Activated naive CD8-positive, alpha-beta T cell treated with anti-CD3 and anti-CD28 coated beads, Interleukin-2, amount 50 U/mL, for 24 hours (primary cell): ENCODE measurements around the gene UBE2R2.
"Not testable (repeated sequence)": the region's sequence is repeated elsewhere in the genome, so short reads cannot be mapped to it uniquely, and the experiment has no call there.

Experiments
- ATAC-seq: fragments of 150-1000 bp; cut with Tn5 transposase; one replicate; pipeline ENCODE4 v1.10.0; 2021
- DNase-seq: peaks from one replicate; pipeline ENCODE4 v3.0.0; 2021
- H3K27ac Mint-ChIP-seq: one replicate; pipeline ENCODE4 v1.8.0; 2021; ENCODE audit warnings: mild to moderate bottlenecking, mixed read lengths
- H3K27me3 Mint-ChIP-seq: one replicate; pipeline ENCODE4 v1.8.0; 2021; ENCODE audit warnings: mixed read lengths
- H3K36me3 Mint-ChIP-seq: one replicate; pipeline ENCODE4 v1.8.0; 2021; ENCODE audit warnings: low read depth, mixed read lengths
- H3K4me1 Mint-ChIP-seq: one replicate; pipeline ENCODE4 v1.8.0; 2021; ENCODE audit warnings: mixed read lengths
- H3K4me3 Mint-ChIP-seq: one replicate; pipeline ENCODE4 v1.8.0; 2021; ENCODE audit warnings: mild to moderate bottlenecking, moderate library complexity, mixed read lengths
- H3K9me3 Mint-ChIP-seq: one replicate; pipeline ENCODE4 v1.8.0; 2021; ENCODE audit warnings: mixed read lengths

The UBE2R2 gene

GRCh38 chr9:33843312-33843961, 26.5 kb downstream of the UBE2R2 start:
- H3K4me1 Mint-ChIP-seq, result peaks cover 57% of the 10 kb centered on the region
- H3K9me3 Mint-ChIP-seq, result no peaks in the 10 kb centered on the region
- H3K27me3 Mint-ChIP-seq, result no peaks in the 10 kb centered on the region
- no peak overlapping the region for H3K4me3 Mint-ChIP-seq
- ATAC-seq (no peak), DNase-seq (no peak)
- no peak overlapping the region for H3K27ac Mint-ChIP-seq
- H3K36me3 Mint-ChIP-seq, result peaks cover 6% of the 10 kb centered on the region

GRCh38 chr9:33846231-33846630, 29.3 kb downstream of the UBE2R2 start:
- H3K4me1 Mint-ChIP-seq, result peaks cover 39% of the 10 kb centered on the region
- DNase-seq (no peak), ATAC-seq (no peak)
- H3K27me3 Mint-ChIP-seq, result no peaks in the 10 kb centered on the region
- no peaks in the 10 kb centered on the region for H3K9me3 Mint-ChIP-seq
- no peak overlapping the region for H3K27ac Mint-ChIP-seq
- H3K4me3 Mint-ChIP-seq, result no peak overlapping the region
- H3K36me3 Mint-ChIP-seq, result peaks cover 4% of the 10 kb centered on the region

GRCh38 chr9:33847894-33848205, 30.9 kb downstream of the UBE2R2 start:
- not testable (repeated sequence) for ATAC-seq, H3K4me3 Mint-ChIP-seq, H3K9me3 Mint-ChIP-seq, H3K36me3 Mint-ChIP-seq, H3K27ac Mint-ChIP-seq, DNase-seq, H3K27me3 Mint-ChIP-seq
- H3K4me1 Mint-ChIP-seq, result peaks cover 34% of the 10 kb centered on the region

- peak overlapping the region; percentile 6 for H3K27ac Mint-ChIP-seq
- ATAC-seq (no peak), DNase-seq (no peak)
- H3K27me3 Mint-ChIP-seq, result no peaks in the 10 kb centered on the region
- H3K36me3 Mint-ChIP-seq, result peaks cover 10% of the 10 kb centered on the region
- H3K4me1 Mint-ChIP-seq, result peaks cover 31% of the 10 kb centered on the region
- H3K9me3 Mint-ChIP-seq, result no peaks in the 10 kb centered on the region
- no peak overlapping the region for H3K4me3 Mint-ChIP-seq
These were observed 33.3 kb downstream of the UBE2R2 start for GRCh38 chr9:33850267-33850629.

- H3K4me1 Mint-ChIP-seq, result peaks cover 34% of the 10 kb centered on the region
- H3K9me3 Mint-ChIP-seq, result no peaks in the 10 kb centered on the region
- no peak for ATAC-seq
- no peaks in the 10 kb centered on the region for H3K27me3 Mint-ChIP-seq
- H3K36me3 Mint-ChIP-seq, result peaks cover 10% of the 10 kb centered on the region
- H3K27ac Mint-ChIP-seq, result peak overlapping the region; percentile 62
- no peak overlapping the region for H3K4me3 Mint-ChIP-seq
- DNase-seq, result no peak
These were observed 33.7 kb downstream of the UBE2R2 start for GRCh38 chr9:33850677-33851076.

GRCh38 chr9:33851301-33851700, 34.3 kb downstream of the UBE2R2 start:
- Mint-ChIP-seq H3K4me1 (peaks cover 32% of the 10 kb centered on the region), H3K36me3 (peaks cover 9% of the 10 kb centered on the region), H3K27me3 (no peaks in the 10 kb centered on the region), H3K27ac (peak overlapping the region; percentile 57), H3K4me3 (no peak overlapping the region), H3K9me3 (no peaks in the 10 kb centered on the region)
- ATAC-seq (no peak), DNase-seq (no peak)

GRCh38 chr9:33852216-33852826, 35.4 kb downstream of the UBE2R2 start:
- Mint-ChIP-seq H3K27ac (no peak overlapping the region), H3K9me3 (no peaks in the 10 kb centered on the region), H3K27me3 (no peaks in the 10 kb centered on the region), H3K4me3 (no peak overlapping the region), H3K4me1 (peaks cover 30% of the 10 kb centered on the region), H3K36me3 (peaks cover 7% of the 10 kb centered on the region)
- ATAC-seq (no peak), DNase-seq (peak; percentile 31)

GRCh38 chr9:33856247-33856646, 39.3 kb downstream of the UBE2R2 start:
- peaks cover 11% of the 10 kb centered on the region for H3K36me3 Mint-ChIP-seq
- H3K4me1 Mint-ChIP-seq, result peaks cover 36% of the 10 kb centered on the region
- no peaks in the 10 kb centered on the region for H3K27me3 Mint-ChIP-seq
- no peaks in the 10 kb centered on the region for H3K9me3 Mint-ChIP-seq
- no peak for ATAC-seq
- no peak overlapping the region for H3K4me3 Mint-ChIP-seq
- DNase-seq, result no peak
- H3K27ac Mint-ChIP-seq, result no peak overlapping the region

- DNase-seq, result no peak
- no peaks in the 10 kb centered on the region for H3K9me3 Mint-ChIP-seq
- H3K27ac Mint-ChIP-seq, result no peak overlapping the region
- peaks cover 33% of the 10 kb centered on the region for H3K4me1 Mint-ChIP-seq
- H3K4me3 Mint-ChIP-seq, result no peak overlapping the region
- H3K27me3 Mint-ChIP-seq, result no peaks in the 10 kb centered on the region
- peaks cover 13% of the 10 kb centered on the region for H3K36me3 Mint-ChIP-seq
- ATAC-seq, result no peak
These were observed 41.5 kb downstream of the UBE2R2 start for GRCh38 chr9:33858423-33858822.

- no peak for ATAC-seq
- Mint-ChIP-seq H3K4me3 (no peak overlapping the region), H3K27me3 (no peaks in the 10 kb centered on the region), H3K4me1 (peaks cover 24% of the 10 kb centered on the region), H3K36me3 (peaks cover 13% of the 10 kb centered on the region), H3K27ac (peak overlapping the region; percentile 35), H3K9me3 (no peaks in the 10 kb centered on the region)
- no peak for DNase-seq
These were observed 43.4 kb downstream of the UBE2R2 start for GRCh38 chr9:33860200-33860871.

- no peaks in the 10 kb centered on the region for H3K9me3 Mint-ChIP-seq
- no peak overlapping the region for H3K27ac Mint-ChIP-seq
- H3K27me3 Mint-ChIP-seq, result no peaks in the 10 kb centered on the region
- peaks cover 19% of the 10 kb centered on the region for H3K4me1 Mint-ChIP-seq
- ATAC-seq, result no peak
- DNase-seq, result no peak
- no peak overlapping the region for H3K4me3 Mint-ChIP-seq
- peaks cover 17% of the 10 kb centered on the region for H3K36me3 Mint-ChIP-seq
These were observed 45.0 kb downstream of the UBE2R2 start for GRCh38 chr9:33861917-33862453.

GRCh38 chr9:33863027-33863426, 46.1 kb downstream of the UBE2R2 start:
- not testable (repeated sequence) for DNase-seq, H3K27ac Mint-ChIP-seq, H3K27me3 Mint-ChIP-seq, ATAC-seq, H3K9me3 Mint-ChIP-seq, H3K4me3 Mint-ChIP-seq
- peaks cover 17% of the 10 kb centered on the region for H3K36me3 Mint-ChIP-seq
- H3K4me1 Mint-ChIP-seq, result peaks cover 17% of the 10 kb centered on the region

GRCh38 chr9:33867747-33868439, 50.9 kb downstream of the UBE2R2 start:
- DNase-seq (no peak), ATAC-seq (no peak)
- H3K36me3 Mint-ChIP-seq, result peaks cover 11% of the 10 kb centered on the region
- no peaks in the 10 kb centered on the region for H3K27me3 Mint-ChIP-seq
- H3K9me3 Mint-ChIP-seq, result no peaks in the 10 kb centered on the region
- H3K4me3 Mint-ChIP-seq, result no peak overlapping the region
- peaks cover 13% of the 10 kb centered on the region for H3K4me1 Mint-ChIP-seq
- peak overlapping the region; percentile 34 for H3K27ac Mint-ChIP-seq

- peaks cover 10% of the 10 kb centered on the region for H3K36me3 Mint-ChIP-seq
- H3K9me3 Mint-ChIP-seq, result no peaks in the 10 kb centered on the region
- H3K4me3 Mint-ChIP-seq, result no peak overlapping the region
- DNase-seq (no peak), ATAC-seq (no peak)
- peaks cover 13% of the 10 kb centered on the region for H3K4me1 Mint-ChIP-seq
- H3K27ac Mint-ChIP-seq, result no peak overlapping the region
- H3K27me3 Mint-ChIP-seq, result no peaks in the 10 kb centered on the region
These were observed 51.5 kb downstream of the UBE2R2 start for GRCh38 chr9:33868440-33868973.
